ENCODE data around the gene ARL4C. TPM values are rescaled to one million over a fixed set of nuclear protein-coding genes. Genes with fewer than 3 reads are reported as not detected.

The ARL4C gene
- 6.7 and 7.0 TPM in 2 replicates for total RNA-seq (2014; rRNA removed; shearing (Covaris generic))

GRCh38 chr2:234496835-234497593, at the start of gene ARL4C:
TSS of gene ARL4C (minus strand) at chr2:234497081. CDS start at chr2:234496586, 495 bp downstream.
- DNase-seq (ENCODE audit: low spot score), result peak; percentile 36

- DNase-seq (ENCODE audit: low spot score), result peak; percentile 47
Observed at GRCh38 chr2:234544659-234545611, 48.1 kb upstream of the ARL4C start.

- DNase-seq (ENCODE audit: low spot score), result no peak
Observed at GRCh38 chr2:234542742-234543141, 45.9 kb upstream of the ARL4C start.

GRCh38 chr2:234537929-234538328, 41.0 kb upstream of the ARL4C start:
- no peak for DNase-seq (ENCODE audit: low spot score)

- no peak for DNase-seq (ENCODE audit: low spot score)
Observed at GRCh38 chr2:234536178-234536965, 39.5 kb upstream of the ARL4C start.

GRCh38 chr2:234535464-234535863, 38.6 kb upstream of the ARL4C start:
- DNase-seq (ENCODE audit: low spot score), result no peak

GRCh38 chr2:234534515-234534914, 37.6 kb upstream of the ARL4C start:
- no peak for DNase-seq (ENCODE audit: low spot score)

- DNase-seq (ENCODE audit: low spot score), result no peak
Observed at GRCh38 chr2:234533626-234534025, 36.7 kb upstream of the ARL4C start.

- DNase-seq (ENCODE audit: low spot score), result no peak
Observed at GRCh38 chr2:234528410-234529148, 31.7 kb upstream of the ARL4C start.

- no peak for DNase-seq (ENCODE audit: low spot score)
Observed at GRCh38 chr2:234526711-234527110, 29.8 kb upstream of the ARL4C start.

GRCh38 chr2:234521536-234521935, 24.7 kb upstream of the ARL4C start:
- DNase-seq (ENCODE audit: low spot score), result no peak

- no peak for DNase-seq (ENCODE audit: low spot score)
Observed at GRCh38 chr2:234518986-234519642, 22.2 kb upstream of the ARL4C start.

GRCh38 chr2:234517971-234518370, 21.1 kb upstream of the ARL4C start:
- DNase-seq (ENCODE audit: low spot score), result no peak

- DNase-seq (ENCODE audit: low spot score), result no peak
Observed at GRCh38 chr2:234514873-234515638, 18.2 kb upstream of the ARL4C start.

- no peak for DNase-seq (ENCODE audit: low spot score)
Observed at GRCh38 chr2:234514099-234514498, 17.2 kb upstream of the ARL4C start.

- peak; percentile 35 for DNase-seq (ENCODE audit: low spot score)
Observed at GRCh38 chr2:234512884-234513669, 16.2 kb upstream of the ARL4C start.

- DNase-seq (ENCODE audit: low spot score), result no peak
Observed at GRCh38 chr2:234502919-234503285, 6.0 kb upstream of the ARL4C start.

- DNase-seq (ENCODE audit: low spot score), result peak; percentile 33
Observed at GRCh38 chr2:234502285-234502918, 5.5 kb upstream of the ARL4C start.
